Subcutaneous abdominal adipose tissue (tissue), 5 donors: ENCODE data around the gene PARD3B.

ENCODE experiments used
- H3K27ac ChIP-seq: one replicate; pipeline ENCODE4 v1.7.0; 2013; ENCODE audit warnings: low read depth, mild to moderate bottlenecking, inconsistent platforms, low read length, moderate library complexity
- H3K27me3 ChIP-seq, 5 donors: one replicate each; pipeline ENCODE4 v1.7.0; 2013; ENCODE audit warnings: low read length in 5 of 5, inconsistent platforms in 1 of 5; ENCODE audit not compliant: control insufficient read depth in 5 of 5, insufficient read depth in 4 of 5
- H3K36me3 ChIP-seq, 5 donors: one replicate each; pipeline ENCODE4 v1.7.0; 2013; ENCODE audit warnings: low read length in 5 of 5; ENCODE audit not compliant: control insufficient read depth in 5 of 5, insufficient read depth in 5 of 5
- H3K4me1 ChIP-seq, 5 donors: one replicate each; pipeline ENCODE4 v1.7.0; 2013; ENCODE audit warnings: low read length in 5 of 5, mild to moderate bottlenecking in 3 of 5, moderate library complexity in 1 of 5; ENCODE audit not compliant: control insufficient read depth in 5 of 5, insufficient read depth in 5 of 5
- H3K4me3 ChIP-seq, 5 donors: one replicate each; pipeline ENCODE4 v1.7.0; 2013; ENCODE audit warnings: low read length in 5 of 5, low read depth in 1 of 5
- H3K9ac ChIP-seq, 5 donors: one replicate each; pipeline ENCODE4 v1.7.0; 2013; ENCODE audit warnings: low read length in 5 of 5, mild to moderate bottlenecking in 4 of 5, moderate library complexity in 3 of 5
- H3K9me3 ChIP-seq, 5 donors: one replicate each; pipeline ENCODE4 v1.7.0; 2013; ENCODE audit warnings: low read length in 5 of 5; ENCODE audit not compliant: control insufficient read depth in 5 of 5
- donor health status: healthy.
- donor health status: healthy.
- donor health status: healthy.
- donor health status: healthy.
- donor health status: healthy.

Gene PARD3B

DNA sequence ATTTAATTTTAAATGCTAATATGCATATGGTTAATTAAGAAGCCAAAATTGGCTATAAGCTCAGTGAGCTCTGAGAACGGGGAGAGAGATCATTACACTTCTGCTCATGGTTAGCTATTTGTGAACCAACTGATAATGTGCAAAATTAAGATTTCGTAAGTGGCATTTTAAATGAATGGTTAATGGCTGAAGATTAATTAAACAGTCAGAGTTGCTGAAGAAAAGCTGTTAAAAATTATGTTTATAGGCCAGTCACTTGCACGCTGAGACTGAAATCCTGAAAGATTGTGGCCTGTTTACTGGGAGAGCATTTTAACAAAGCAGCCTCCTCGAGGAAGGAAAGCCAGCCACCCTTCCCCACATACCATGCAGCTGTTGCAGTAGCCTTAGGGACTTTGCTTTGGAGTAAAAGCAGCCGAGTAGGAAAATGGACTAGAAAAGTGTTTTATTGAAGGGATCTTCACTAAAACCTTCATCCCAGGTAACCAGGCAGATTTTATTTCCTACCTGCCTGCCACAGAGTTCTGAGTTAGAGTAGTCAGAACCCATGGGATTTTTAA is 918.3 kb downstream of the PARD3B start:
- Histone ChIP-seq H3K27me3 (no peaks in the 10 kb centered on the region), H3K36me3 (no peaks in the 10 kb centered on the region), H3K4me3 (no peak overlapping the region), H3K4me1 (peaks cover 0 to 7% (median 3%) of the 10 kb centered on the region in 5 donors), H3K27ac (no peak overlapping the region), H3K9me3 (no peaks in the 10 kb centered on the region), H3K9ac (no peak overlapping the region)

GRCh38 chr2:205464681-205465080 is 919.4 kb downstream of the PARD3B start:
- Histone ChIP-seq H3K9me3 (no peaks in the 10 kb centered on the region), H3K4me3 (no peak overlapping the region), H3K4me1 (peaks cover 0 to 7% (median 3%) of the 10 kb centered on the region in 5 donors), H3K36me3 (no peaks in the 10 kb centered on the region), H3K9ac (no peak overlapping the region), H3K27me3 (no peaks in the 10 kb centered on the region), H3K27ac (no peak overlapping the region)

DNA sequence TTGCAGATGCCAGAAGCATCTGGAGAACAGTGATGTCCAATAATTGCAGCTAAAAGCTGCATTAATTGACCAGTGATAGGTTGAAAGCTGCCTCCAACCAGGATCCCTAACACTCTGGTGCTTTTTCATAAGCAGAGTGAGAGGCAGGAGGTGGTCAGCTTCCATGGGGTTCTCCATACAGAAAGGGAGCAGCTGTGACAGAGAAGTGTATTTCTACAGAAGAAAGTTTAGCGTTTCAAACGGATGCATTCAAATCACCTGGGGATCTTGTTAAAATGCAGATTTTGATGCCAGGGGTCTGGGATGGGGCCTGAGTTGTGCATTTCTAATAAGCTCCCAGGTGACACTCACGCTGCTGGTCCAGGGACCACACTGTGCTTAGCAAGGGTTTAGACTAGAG is 920.5 kb downstream of the PARD3B start:
- H3K9me3 ChIP-seq, result no peaks in the 10 kb centered on the region

DNA sequence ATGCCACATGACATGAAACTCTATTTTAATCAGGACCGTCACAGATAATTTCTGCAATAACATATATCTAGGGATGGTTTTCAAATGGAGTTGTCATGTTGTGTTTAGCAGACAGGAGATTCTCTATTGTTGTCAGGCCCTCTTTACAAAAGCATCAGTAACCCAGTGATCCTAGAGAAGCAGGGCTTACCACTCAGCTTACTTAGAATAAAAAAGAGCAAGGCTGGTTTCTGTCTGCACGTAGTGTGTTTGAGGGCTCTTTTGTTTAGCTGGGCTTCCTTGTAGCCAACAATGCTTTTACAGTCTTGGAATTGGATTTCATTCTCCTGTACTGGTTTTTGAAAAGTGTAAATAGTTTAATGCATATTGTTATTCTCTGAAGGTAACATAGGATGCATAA is 926.5 kb downstream of the PARD3B start:
- H3K27me3 ChIP-seq, result no peaks in the 10 kb centered on the region
- no peaks in the 10 kb centered on the region for H3K4me1 ChIP-seq
- H3K9me3 ChIP-seq, result no peaks in the 10 kb centered on the region
- H3K9ac ChIP-seq, result no peak overlapping the region
- no peaks in the 10 kb centered on the region for H3K36me3 ChIP-seq
- H3K4me3 ChIP-seq, result no peak overlapping the region
- no peak overlapping the region for H3K27ac ChIP-seq

More for the DNA sequence above, 920.5 kb downstream of the PARD3B start:
- H3K9ac ChIP-seq, result no peak overlapping the region
- H3K36me3 ChIP-seq, result no peaks in the 10 kb centered on the region
- peaks cover 0 to 7% (median 3%) of the 10 kb centered on the region in 5 donors for H3K4me1 ChIP-seq
- no peak overlapping the region for H3K27ac ChIP-seq
- no peak overlapping the region for H3K4me3 ChIP-seq
- H3K27me3 ChIP-seq, result no peaks in the 10 kb centered on the region

DNA sequence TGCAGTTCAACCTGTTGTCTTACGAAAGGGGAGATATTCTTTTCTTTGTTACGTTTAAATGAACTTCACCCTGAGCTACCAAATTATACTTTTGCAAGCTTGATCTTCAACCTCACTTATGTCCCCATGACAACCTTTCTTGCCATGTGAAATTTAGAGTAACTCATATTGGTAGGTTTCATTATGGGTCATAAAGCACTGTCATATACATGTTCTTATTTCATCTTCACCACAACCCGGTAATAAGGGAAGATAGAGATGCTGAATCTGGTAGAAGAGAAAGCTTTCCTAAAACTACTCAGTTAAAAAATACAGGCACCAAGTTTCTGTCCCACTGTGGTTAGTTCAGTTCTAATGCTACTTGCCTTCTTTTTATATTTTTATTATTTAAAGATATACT is 928.5 kb downstream of the PARD3B start:
- Histone ChIP-seq H3K27ac (no peak overlapping the region), H3K4me3 (no peak overlapping the region), H3K9ac (no peak overlapping the region), H3K9me3 (no peaks in the 10 kb centered on the region), H3K27me3 (no peaks in the 10 kb centered on the region), H3K36me3 (no peaks in the 10 kb centered on the region), H3K4me1 (no peaks in the 10 kb centered on the region)

GRCh38 chr2:205474741-205475415 is 929.6 kb downstream of the PARD3B start:
- H3K27ac ChIP-seq, result no peak overlapping the region
- H3K4me1 ChIP-seq, result no peaks in the 10 kb centered on the region
- H3K27me3 ChIP-seq, result no peaks in the 10 kb centered on the region
- H3K36me3 ChIP-seq, result no peaks in the 10 kb centered on the region
- no peak overlapping the region for H3K9ac ChIP-seq
- H3K4me3 ChIP-seq, result no peak overlapping the region
- no peaks in the 10 kb centered on the region for H3K9me3 ChIP-seq

DNA sequence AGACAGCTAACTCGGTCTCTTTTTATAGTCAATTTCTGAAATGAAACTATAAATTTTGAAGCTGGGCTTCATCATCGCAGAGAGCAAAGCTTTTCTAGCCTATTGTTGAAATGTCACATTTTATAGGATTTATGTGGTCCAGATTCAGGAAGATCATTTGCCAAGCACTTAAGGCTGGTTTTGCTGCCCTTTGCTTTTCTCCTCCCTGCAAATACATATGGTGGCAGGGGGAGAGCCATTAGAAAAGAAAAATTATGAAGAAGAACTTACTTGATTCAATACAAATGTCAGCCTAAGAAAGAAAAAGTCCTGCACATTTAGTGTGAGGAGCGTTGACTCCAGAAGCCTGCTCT is 930.1 kb downstream of the PARD3B start:
- no peaks in the 10 kb centered on the region for H3K27me3 ChIP-seq
- H3K4me1 ChIP-seq, result no peaks in the 10 kb centered on the region
- H3K27ac ChIP-seq, result no peak overlapping the region
- H3K9me3 ChIP-seq, result no peaks in the 10 kb centered on the region
- H3K36me3 ChIP-seq, result no peaks in the 10 kb centered on the region
- H3K4me3 ChIP-seq, result no peak overlapping the region
- no peak overlapping the region for H3K9ac ChIP-seq

DNA sequence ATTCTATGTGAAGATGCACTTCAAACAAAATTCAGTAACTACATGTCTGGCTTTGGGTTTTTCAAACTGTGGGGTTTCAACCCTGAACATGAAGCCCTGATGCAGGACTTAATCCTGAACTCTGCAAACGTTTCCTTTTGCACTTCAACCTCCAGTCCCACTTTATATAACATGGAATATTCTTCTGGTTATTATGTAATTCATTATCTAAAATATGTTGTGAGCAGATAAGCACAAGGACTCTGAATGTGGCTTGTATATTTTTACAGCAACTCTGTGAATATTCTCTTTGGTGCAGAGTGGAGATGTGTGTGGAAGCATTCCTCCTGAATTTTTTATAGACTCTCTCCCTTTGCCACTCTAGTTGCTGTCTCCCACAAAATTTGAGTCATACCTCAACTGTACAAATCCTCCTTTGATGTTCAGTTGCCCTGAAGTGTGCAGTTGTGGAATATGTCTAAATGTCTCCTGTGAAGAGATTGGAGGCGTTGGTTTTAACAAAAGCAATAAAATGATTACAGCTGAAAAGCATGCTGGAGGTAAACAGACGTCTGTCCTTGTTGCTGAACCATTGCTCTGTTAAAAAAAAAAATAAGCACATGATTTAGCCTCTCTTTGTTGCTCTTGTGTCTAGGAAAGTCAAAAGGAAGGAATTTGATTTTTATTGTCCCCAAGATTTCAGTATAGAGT is 931.9 kb downstream of the PARD3B start:
- Histone ChIP-seq H3K27ac (no peak overlapping the region), H3K9ac (no peak overlapping the region), H3K4me1 (peaks cover 0 to 2% (median 0%) of the 10 kb centered on the region in 5 donors), H3K4me3 (no peak overlapping the region), H3K27me3 (no peaks in the 10 kb centered on the region), H3K36me3 (no peaks in the 10 kb centered on the region), H3K9me3 (no peaks in the 10 kb centered on the region)

- Histone ChIP-seq H3K36me3 (no peaks in the 10 kb centered on the region), H3K4me1 (peaks cover 0 to 2% (median 0%) of the 10 kb centered on the region in 5 donors)
Observed at GRCh38 chr2:205481861-205482260, 936.6 kb downstream of the PARD3B start.

DNA sequence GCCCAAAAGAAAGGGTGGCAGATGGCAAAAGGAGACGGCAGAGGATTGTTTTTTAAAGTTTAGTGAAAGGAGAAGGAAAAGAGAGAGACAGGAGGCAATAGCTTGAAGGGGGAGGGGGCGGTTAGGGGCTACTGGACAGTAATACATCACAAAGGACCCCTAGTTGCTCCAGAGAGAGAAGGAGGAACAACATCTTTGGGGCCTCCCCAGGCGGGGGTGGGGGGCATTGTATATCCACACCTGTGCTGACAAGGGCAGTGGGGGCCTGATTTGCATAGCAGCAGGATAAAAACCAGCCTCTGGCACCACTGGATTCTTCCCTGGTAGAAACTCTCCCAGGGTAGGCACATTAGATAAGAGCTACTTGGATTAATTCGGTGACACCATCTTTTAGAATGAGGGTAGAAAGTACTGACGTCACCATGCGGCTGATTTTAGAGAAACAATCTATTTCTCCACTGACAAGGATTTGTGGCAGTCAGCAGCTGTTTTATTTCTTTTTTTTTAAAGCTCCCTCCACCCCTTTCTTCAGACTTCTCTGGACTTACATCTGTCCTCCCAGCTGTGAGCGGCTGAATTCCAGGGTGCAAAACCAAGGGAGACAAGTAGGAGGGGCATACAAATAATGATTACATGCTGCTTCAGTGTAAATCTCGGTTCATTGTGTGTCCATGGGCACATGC is 937.3 kb downstream of the PARD3B start:
- Histone ChIP-seq H3K9ac (no peak overlapping the region), H3K27ac (no peak overlapping the region), H3K4me3 (no peak overlapping the region), H3K36me3 (no peaks in the 10 kb centered on the region), H3K4me1 (peaks cover 0 to 2% (median 0%) of the 10 kb centered on the region in 5 donors), H3K27me3 (no peaks in the 10 kb centered on the region), H3K9me3 (no peaks in the 10 kb centered on the region)

More at GRCh38 chr2:205481861-205482260, 936.6 kb downstream of the PARD3B start:
- Histone ChIP-seq H3K27me3 (no peaks in the 10 kb centered on the region), H3K9ac (no peak overlapping the region), H3K4me3 (no peak overlapping the region), H3K27ac (no peak overlapping the region), H3K9me3 (no peaks in the 10 kb centered on the region)
